Hepatocyte (in vitro differentiated cells): ENCODE measurements around the gene PPP3CA.

ENCODE experiments used
- EZH2 ChIP-seq: fragments of 200-600 bp; sonication (generic); IDR thresholded peaks from 2 replicates; pipeline ENCODE4 v1.6.1; 2016; ENCODE audit warnings: antibody characterized with exemption, mild to moderate bottlenecking, borderline replicate concordance
- EZH2phosphoT487 ChIP-seq: fragments of 200-600 bp; sonication (generic); IDR thresholded peaks from one replicate; pipeline ENCODE4 v1.6.1; 2018; ENCODE audit warnings: antibody characterized with exemption, mild to moderate bottlenecking, low read depth, moderate library complexity; ENCODE audit not compliant: unreplicated experiment, severe bottlenecking
- TF ChIP-seq, protein P1 (sequence below): fragments of 200-600 bp; sonication (generic); IDR thresholded peaks from 2 replicates; pipeline ENCODE4 v1.5.1; 2016; ENCODE audit warnings: antibody characterized with exemption, mild to moderate bottlenecking; ENCODE audit not compliant: poor library complexity

GRCh38 chr4:101346351-101347266 lies 717 bp downstream of the PPP3CA start:
- TF ChIP-seq, protein P1, sequence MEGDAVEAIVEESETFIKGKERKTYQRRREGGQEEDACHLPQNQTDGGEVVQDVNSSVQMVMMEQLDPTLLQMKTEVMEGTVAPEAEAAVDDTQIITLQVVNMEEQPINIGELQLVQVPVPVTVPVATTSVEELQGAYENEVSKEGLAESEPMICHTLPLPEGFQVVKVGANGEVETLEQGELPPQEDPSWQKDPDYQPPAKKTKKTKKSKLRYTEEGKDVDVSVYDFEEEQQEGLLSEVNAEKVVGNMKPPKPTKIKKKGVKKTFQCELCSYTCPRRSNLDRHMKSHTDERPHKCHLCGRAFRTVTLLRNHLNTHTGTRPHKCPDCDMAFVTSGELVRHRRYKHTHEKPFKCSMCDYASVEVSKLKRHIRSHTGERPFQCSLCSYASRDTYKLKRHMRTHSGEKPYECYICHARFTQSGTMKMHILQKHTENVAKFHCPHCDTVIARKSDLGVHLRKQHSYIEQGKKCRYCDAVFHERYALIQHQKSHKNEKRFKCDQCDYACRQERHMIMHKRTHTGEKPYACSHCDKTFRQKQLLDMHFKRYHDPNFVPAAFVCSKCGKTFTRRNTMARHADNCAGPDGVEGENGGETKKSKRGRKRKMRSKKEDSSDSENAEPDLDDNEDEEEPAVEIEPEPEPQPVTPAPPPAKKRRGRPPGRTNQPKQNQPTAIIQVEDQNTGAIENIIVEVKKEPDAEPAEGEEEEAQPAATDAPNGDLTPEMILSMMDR = no peak
- TF ChIP-seq EZH2 (no peak), EZH2phosphoT487 (no peak)
